Medulla oblongata (tissue), 1 donor: ENCODE data around the gene SLC39A11.
"Not testable (repeated sequence)": the region's sequence is repeated elsewhere in the genome, so short reads cannot be mapped to it uniquely, and the experiment has no call there.

Experiments used
- DNase-seq: peaks from one replicate; pipeline ENCODE4 v3.0.0-alpha.2; 2015; ENCODE audit errors: extremely low spot score

SLC39A11 gene

DNA sequence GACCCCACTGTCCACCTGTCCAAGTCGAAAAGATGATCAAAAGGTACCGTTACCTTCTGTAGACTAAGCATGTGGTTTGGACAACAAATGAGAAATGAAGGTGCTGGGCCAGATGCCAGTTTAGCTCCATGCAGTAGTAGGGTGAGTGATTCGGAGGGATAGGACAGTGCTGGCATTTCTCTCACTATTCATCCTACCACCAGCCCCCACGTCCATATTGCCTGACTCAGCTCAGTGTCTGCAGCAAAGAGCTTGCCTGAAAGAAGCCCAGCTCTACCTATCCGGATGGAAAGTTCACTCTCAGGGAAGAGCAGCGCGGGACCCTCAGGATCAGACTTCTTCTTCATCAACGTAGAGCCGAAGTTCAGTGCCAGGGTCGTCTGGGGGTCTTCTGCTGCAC, 145.0 kb downstream of the SLC39A11 start:
- no peak for DNase-seq

DNA sequence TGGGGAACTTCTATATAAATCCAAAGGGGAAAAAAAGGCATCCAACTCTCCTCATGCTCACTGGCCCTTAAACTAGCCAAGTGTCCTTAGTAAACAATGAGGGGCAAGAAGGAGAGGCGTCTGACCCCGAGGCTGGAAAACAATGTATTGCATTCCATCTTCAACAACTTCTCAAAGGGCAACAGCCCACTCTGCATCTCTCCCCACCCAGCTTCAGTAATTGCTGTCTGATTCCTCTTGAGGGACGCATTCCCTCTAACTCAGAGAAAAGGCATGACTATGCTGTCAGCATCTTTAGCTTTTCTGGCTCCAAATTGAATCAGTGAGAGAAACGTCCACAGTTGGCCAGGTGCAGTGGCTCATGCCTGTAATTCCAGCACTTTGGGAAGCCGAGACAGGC, 145.8 kb downstream of the SLC39A11 start:
- no peak for DNase-seq

DNA sequence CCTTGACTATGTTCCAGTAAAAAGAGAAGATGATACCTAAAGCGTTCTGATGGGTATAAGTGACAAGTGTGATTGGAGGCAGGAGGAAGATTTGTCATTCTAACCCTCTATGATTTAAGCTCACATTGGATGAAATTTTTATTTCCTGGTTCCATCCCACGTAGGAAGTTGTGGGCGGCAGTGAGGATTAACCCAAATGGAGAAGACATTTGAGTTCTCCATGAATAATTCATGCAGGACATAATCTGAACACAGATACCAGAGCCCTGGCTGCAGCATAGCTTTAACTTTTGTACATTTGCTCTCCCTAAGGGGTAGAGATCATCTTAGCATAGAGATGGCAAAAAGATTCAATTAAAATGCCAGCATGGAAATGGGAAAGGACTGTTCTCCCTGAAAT, 146.3 kb downstream of the SLC39A11 start:
- DNase-seq, result no peak

DNA sequence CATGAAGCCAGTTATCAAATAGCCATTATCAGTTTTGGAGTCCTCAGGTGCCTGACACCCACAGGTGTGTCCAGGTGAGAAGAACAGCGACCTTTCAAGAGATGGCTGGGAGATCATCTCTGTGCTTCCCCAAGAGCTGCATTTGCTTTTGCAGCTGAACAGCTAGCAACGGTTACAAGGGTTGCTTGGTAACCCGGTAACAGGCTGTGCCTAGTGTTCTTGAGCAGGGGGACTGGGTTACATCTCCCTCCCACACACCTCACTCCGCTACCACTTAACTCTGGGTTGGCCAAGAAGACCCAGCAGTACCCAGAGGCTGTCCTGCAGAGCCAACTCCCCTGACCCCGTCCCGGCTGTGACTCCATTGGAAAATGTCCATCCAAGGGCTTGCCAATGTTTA, 147.0 kb downstream of the SLC39A11 start:
- DNase-seq, result no peak

DNA sequence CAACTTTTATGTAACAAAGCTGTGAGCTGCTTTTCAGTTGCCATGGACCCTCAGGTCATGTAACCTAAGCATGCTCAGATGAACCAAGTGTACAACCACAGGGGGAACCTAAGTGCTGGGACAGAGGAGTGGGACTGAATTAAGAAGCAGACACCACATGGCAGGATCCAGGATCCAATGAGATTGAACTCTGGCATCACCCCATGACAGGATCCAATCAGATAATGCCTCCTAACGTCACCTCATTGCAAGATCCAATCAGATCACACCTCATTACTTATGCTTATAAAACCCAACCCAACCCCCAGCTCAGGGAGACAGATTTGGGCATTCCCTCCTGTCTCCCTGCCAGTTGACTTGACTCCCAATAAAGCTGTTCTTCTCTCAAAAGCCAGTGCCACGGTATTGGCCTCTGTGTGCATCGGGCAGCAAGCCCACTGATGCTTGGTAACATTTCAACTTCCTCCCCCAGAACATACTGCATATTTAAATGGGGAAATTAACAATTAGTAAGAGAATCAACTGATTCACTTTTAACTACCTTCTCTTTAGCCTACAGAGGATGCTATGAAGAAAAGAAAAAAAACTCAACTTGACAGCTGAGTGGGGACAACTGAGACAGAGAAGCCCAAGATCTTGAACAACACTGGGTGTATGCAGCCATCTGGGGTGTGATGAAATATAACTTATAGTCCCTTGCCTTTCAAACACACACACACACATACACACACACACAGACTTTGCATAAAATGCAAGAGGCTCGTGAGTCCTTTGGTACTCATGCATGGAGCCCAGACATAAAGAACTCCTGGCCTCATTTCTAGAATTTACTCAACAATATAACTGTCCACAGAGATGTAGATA, 148.4 kb downstream of the SLC39A11 start:
- DNase-seq, result peak; percentile 66

DNA sequence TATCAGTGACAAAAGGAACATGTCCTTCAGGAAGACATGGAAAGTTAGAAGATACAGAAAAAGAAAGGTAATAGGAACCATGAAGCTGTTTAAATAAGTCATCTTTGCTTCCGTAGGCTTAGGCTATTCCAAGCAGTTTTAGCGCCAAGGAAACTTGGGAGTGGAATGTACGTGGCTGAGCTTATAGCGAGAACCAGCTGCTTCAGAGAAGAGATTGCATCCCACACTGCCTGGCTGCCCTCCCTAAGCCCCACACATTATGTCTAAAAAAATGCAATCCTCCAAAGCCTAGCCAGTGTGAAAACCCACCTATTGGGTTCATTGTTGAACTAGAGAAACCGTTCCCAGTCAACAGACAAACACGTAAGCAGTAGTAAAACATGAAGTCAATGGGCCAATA, 149.9 kb downstream of the SLC39A11 start:
- no peak for DNase-seq

DNA sequence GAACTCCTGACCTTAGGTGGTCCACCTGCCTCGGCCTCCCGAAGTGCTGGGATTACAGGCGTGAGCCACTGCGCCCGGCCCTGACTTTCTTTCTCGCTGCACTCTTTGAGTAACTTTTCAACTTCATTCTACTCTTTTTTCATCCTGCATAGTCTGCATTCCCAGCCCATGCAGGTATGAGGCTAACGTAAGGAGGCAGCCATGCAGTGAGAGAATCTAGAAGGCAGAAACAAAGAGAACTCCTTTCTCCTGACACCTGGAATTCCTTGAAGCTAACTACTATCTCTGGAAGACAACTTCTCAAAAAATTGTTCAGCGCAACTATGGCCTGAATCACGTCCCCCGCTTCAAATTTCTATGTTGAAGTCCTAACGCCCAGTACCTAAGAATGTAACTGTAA, 152.0 kb downstream of the SLC39A11 start:
- DNase-seq, result no peak

DNA sequence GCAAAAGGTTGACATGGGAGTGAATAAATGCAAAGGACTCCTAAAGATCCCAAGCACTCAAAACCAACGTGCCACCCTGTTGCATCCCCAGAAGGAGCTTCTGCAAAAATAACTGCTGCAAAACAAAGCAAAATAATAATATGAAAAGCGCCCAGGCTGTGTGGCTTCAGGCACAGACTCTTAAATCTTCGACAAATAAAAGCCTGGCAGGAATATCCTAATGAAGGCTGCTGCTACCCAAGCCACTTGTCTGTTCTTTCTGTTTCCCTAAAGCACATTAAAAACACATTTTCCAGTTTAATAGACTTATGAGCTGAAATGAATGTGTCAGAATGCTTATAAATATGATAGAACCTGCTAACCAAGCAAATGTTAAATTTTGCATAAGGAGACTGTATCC, 154.0 kb downstream of the SLC39A11 start:
- DNase-seq, result no peak

DNA sequence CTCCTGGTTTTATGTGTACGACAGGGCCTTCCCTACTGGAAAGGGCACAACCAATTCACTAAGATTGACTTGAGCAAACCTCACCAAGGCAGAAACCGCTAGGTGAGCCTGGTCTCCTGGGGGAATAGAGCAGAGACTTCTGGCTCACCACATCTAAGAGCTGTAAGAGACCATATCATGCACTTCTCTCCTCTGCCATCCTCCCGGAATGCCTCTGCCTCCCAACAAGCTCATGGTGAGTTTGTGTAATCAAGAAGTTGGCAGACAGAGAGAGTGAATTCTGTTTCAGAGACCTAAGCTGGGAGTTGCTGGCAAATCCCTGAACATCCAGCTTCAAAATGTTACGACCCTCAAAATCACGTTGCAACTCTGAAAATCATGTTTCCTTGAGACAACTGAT, 154.8 kb downstream of the SLC39A11 start:
- peak; percentile 28 for DNase-seq

DNA sequence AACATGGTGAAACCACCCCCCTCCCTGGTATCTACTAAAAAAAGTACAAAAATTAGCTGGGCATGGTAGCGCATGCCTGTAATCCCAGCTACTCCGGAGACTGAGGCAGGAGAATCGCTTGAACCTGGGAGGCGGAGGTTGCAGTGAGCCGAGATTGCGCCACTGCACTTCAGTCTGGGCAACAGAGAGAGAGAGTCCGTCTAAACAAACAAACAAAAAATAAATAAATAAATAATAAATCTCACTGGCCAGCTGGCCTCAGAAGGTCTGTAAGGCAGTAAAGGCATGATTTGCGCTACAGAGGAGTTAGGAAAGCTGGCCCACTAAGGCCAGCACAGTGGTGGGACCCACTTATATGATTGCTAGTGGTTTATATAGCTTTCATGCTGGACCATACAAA, 155.2 kb downstream of the SLC39A11 start:
- not testable (repeated sequence) for DNase-seq

DNA sequence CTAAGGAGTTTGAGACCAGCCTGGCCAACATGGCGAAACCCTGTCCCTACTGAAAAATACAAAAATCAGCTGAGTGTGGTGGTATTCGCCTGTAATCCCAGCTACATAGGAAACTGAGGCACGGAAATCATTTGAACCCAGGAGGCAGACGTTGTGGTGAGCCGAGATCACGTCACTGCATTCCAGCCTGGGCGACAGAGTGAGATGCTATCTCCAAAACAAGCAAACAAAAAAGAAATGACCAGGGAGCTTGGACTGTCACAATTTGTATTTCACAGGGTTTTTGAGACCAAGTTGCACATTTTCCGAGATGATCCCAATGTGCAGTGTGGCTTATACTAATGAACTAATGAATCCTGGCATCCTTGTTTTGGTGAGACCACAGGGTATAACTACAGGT, 156.5 kb downstream of the SLC39A11 start:
- DNase-seq, result no peak

DNA sequence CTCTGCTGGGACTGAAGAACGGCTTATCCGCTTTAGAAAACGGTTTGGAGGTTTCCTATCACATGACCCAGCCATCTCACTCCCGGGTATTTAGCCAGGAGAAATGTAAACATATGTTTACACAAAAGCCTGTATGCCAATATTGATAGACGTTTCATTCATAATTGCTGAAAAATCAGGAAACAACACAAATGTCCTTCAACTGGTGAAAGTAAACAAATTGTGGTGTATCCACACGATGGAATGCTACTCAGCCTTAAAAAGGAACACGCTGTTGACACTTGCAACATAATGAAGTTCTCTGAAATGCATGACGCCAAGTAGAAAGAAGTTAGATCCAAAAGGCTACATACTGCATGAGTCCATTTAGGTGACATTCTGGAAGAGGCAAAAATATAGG, 157.6 kb downstream of the SLC39A11 start:
- no peak for DNase-seq

DNA sequence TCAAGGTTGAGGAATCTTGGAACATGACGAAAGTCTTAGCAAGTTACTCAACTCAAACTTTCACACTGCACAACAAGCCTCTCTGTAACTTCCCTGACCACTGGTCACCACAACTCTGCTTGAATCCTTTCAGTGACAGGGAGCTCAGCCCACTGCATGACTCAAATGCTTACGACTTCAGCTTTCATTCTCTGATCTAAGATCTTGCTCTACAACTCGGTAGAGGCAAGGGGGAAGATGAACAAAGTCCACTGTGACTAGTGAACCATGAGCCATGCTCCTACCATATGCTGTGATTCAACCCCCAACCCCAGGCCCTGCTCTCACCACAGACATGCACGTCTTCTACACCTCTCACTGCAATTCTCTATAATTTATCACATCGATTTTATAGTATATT, 160.9 kb downstream of the SLC39A11 start:
- DNase-seq, result no peak

DNA sequence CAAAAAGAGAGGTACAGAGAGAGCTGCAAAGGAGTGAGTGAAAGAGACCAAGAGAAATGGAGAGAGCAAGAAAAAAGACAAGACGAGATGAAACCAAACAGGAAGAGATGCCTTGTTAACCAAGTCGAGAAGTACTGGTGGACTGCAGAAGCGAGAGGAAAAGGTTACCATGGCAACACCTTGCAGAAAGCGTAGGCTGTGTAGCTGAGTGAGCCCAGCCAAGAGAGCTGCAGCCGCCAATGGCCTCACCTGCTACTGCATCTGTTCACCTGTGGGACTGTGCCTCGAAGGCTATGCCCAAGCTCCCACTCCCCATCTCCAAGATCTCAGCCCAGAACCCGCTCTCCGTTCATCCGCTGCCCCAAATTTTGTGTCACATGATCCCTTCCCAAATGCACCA, 161.3 kb downstream of the SLC39A11 start:
- no peak for DNase-seq

DNA sequence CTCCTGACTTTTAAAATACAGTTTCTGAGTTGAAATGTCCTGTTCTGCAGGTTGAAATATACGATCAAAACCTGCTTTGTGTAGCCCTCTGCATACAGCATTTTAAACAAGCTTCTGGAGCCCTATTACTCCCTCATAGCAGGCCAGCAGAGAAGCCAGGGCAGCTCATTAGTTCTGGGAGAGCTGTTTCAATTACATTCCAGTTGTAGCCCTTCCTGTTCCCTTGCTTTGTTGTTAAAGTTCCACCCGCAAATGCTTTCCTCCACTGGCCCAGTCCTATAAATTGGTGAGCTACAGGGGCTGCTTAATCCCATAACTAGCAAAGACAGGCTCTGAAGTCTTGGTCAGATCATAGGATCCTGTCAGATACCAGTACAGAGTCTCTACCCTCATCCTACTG, 162.5 kb downstream of the SLC39A11 start:
- DNase-seq, result no peak

DNA sequence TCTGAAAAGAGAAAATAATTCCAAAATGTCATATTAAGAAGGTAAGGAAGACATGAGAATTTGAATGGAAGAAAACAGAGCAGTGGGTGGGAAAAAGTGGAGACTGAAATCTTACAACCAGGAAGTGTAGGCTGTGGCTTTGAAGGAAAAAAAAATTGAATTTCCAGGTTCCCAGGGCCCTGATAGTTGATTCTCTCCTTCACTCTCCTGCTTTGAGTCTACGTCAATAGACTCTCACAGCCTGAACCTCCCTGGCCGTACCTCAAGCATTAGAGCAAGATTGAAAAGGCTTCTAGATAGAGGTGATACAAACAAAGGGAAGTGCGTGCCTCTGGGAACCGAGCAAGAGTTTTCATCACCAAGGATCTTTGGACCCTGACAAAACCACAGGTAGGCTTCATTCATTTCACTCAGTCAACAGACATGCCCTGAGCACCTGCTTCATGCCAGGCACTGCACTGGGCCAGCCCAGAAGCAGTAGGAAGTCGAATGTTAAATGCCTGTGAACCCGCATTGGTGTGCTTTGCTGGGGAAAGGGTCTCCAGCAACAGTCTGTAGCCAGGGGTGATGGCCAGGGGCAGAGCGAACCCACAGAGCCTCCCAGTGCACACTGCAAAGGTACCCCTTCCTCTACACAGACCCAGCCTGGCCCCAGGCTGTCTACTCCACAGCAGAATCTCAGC, 163.9 kb downstream of the SLC39A11 start:
- no peak for DNase-seq

DNA sequence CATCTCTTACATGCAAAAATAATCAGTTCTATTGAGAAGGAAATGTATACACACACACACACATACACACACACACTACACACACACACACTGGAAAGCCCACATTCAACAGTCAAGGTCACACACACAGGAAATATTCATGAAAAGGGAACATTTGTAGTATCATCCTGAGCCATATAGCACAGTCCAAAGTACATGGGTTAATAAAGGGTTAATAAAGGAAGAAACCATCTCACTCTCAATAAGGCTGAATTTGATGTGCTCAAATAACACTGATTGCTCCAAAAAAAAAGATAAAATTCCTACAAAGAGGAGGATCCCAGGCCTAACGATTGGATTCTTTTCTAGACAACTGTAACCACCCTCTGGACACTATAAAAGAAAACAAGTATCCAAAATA, 164.7 kb downstream of the SLC39A11 start:
- no peak for DNase-seq

DNA sequence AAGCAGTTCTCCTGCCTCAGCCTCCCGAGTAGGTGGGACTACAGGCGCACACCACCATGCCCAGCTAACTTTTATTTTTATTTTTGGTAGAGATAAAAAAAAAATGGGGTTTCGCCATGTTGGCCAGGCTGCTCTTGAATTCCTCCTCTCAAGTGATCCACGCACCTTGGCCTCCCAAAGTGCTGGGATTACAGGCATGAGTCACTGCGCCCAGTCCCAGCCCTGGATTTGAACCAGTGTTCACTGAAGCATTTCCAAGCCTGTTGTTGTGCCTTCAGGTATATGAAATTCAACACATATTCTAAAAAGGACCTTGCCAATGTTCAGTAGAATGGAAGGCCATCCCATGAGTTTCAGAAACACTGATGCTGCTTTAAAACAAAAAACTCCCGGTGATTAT, 165.3 kb downstream of the SLC39A11 start:
- DNase-seq, result no peak

DNA sequence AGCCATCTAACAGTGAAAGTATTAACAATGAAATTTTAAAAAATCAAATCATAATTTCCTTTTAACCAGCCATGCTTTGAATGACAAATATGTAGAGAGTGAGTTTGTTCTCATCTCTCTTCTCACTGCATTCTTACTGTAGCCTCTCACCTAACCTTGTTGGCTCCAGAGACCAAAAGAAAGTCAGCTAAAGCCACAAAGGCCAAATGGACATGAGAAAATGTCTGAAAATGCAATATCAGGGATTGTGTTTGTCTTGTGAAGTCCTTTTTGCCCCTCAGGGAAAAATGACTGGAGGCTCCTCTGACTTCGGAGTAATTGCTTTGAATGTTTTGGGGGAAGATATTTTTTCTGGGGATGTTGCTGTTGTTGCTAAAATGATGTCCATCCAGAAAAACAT, 166.3 kb downstream of the SLC39A11 start:
- DNase-seq, result no peak

DNA sequence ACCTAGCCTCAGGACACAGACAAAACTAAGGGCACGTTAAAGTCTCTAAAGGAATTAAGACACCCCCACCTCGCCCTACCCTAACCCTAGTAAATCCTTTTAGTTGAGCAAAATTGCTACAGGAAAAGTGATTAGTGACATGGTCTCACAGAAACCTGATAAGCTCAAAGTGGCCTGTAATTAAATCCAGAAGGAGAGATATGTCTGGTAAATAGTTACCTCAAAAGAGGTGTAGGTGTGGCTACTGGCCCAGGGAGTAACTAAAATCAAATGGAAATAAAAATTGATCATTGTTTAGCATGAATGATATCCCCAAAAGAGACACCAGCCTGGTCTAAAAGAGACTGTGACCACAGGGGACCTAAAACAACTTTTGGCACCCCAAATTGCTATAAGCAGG, 168.3 kb downstream of the SLC39A11 start:
- DNase-seq, result no peak

DNA sequence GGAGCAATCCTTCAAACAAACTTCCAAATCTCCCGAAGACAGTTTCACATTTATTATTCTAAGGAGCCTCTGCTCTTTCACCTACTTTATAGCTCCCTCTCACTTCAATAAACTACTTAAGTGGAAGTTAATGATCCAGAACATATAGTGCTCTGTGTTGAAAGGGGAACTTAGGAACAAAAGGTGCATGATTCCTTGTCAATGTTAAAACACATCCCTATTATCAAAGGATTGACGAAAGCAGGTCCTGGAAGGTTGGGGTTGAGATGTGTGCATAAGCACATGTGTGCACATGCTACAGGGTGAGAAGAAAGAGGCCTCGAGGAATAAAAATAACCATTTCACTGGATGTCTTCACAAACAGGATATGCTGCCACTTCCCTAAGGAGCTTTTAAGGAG, 170.3 kb downstream of the SLC39A11 start:
- DNase-seq, result no peak

DNA sequence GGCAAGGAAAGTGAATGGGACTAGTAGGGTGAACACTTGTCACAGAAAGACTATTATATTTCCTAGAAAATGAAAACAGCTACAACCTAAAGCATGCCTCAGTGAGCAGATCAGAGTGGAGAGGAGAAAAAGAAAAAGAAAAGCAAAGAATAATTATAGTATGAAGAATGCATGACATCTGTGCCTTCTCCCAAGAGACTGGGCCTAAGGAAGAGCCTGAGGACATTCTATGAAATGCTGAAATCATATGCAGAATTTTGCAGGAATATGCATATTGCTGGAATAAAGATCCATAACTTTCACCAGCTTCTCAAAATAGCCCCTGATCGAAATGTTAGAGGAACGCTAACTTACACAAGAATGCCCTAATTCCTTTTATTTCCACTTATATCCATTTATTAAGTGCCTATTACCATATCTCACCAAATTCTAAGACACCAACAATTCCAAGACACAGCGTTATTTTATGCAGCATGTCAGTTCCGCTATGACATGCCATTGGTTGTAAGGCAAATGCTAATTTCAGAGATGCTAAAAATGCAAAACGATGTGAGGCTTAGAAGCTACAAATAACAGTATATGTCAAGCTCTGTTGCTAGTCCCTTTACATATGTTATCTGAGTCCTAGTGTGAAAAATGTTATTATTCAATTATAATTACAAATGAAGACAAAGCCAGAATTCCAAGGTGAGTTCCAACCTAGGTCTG, 171.0 kb downstream of the SLC39A11 start:
- DNase-seq, result no peak

DNA sequence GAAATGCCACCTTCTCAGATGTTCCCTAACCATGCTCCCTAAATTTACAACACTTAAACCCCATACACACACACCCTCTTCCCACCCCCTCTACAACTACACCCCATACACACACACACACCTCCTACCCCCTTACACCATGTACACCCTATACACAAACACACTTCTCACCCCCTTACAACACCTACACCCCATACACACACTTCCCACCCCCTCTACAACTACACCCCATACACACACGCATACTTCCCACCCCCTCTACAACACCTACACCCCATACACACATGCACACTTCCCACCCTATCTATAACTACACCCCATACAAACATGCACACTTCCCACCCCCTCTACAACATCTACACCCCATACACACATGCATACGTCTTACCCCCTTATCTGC, 172.0 kb downstream of the SLC39A11 start:
- no peak for DNase-seq
